K562 (cell line): Measurements from ENCODE around the gene MAPT. TPM values are rescaled to one million over a fixed set of nuclear protein-coding genes. Genes with fewer than 3 reads are reported as not detected.

Experiments used
- ATAC-seq: fragments of 200-7000 bp; cut with Tn5 transposase; 3 replicates; pipeline ENCODE4 v1.9.1; 2020; ENCODE audit warnings: moderate library complexity
- BruUV-seq: library from RNA; stranded (reverse); fragments of 400-500 nt; replicated peaks from 2 replicates; lab custom pipeline; 2021; lab: Mats Ljungman, UMichigan
- CTCF ChIA-PET: fragments of 300-600 bp; formaldehyde crosslinking; extraction: SDS; loops from one replicate; lab custom pipeline; 2021; ENCODE audit warnings: low intra/inter-chr PET ratio; lab: Yijun Ruan, JAX
- POLR2A ChIA-PET: fragments of 300-600, 350-650 bp; sonication (Branson Sonifier 250); formaldehyde crosslinking; extraction: SDS; loops from one replicate; lab custom pipeline; 2021; ENCODE audit warnings: antibody characterized with exemption, inconsistent platforms; lab: Yijun Ruan, JAX
- DNase-seq, 4 experiments: peaks; one replicate each; pipeline versions ENCODE4 v3.0.0 to v3.0.0-alpha.2; 2011 to 2018; ENCODE audit warnings: low spot score in 3 of 4, mixed read lengths in 3 of 4; ENCODE audit errors: extremely low read depth in 1 of 4
- FAIRE-seq: peaks from 2 replicates; lab custom pipeline; 2011; peaks lifted over from hg19 to GRCh38; lab: Jason Lieb, UNC
- H2AFZ ChIP-seq: 2 replicates; pipeline ENCODE4 v1.6.0; 2011; ENCODE audit warnings: low read depth, low read length, control low read depth, inconsistent platforms
- H3K27ac ChIP-seq: fragments of 200-600 bp; 3 replicates; pipeline ENCODE4 v1.8.0; 2011; ENCODE audit warnings: low read depth, mild to moderate bottlenecking, control low read depth, inconsistent platforms, low read length, moderate library complexity, mixed read lengths; ENCODE audit errors: extremely low read depth
- H3K27me3 ChIP-seq, 2 experiments: fragments of 300-600 bp in 1 of 2; 2 replicates in 1 of 2; 3 replicates in 1 of 2; pipeline versions ENCODE4 v1.6.0 to v1.8.0; 2011; ENCODE audit warnings: inconsistent platforms in 2 of 2, low read length in 2 of 2, mild to moderate bottlenecking in 1 of 2, mixed read lengths in 1 of 2, moderate library complexity in 1 of 2; ENCODE audit not compliant: control insufficient read depth in 2 of 2, insufficient read depth in 2 of 2
- H3K36me3 ChIP-seq: fragments of 300-600 bp; 3 replicates; pipeline ENCODE4 v1.8.0; 2011; ENCODE audit warnings: mild to moderate bottlenecking, low read length, inconsistent platforms; ENCODE audit not compliant: control insufficient read depth, insufficient read depth
- H3K4me1 ChIP-seq, 2 experiments: fragments of 200-600 bp in 1 of 2; replicated peaks in 1 of 2; 2 replicates in 1 of 2; 3 replicates in 1 of 2; pipeline versions ENCODE4 v1.5.1 to v1.8.0; 2011; ENCODE audit warnings: inconsistent platforms in 2 of 2, low read length in 2 of 2, mild to moderate bottlenecking in 1 of 2, mixed read lengths in 1 of 2, moderate library complexity in 1 of 2; ENCODE audit not compliant: control insufficient read depth in 2 of 2, insufficient read depth in 2 of 2
- H3K4me2 ChIP-seq: 2 replicates; pipeline ENCODE4 v1.6.1; 2011; ENCODE audit warnings: low read length, control low read depth, inconsistent platforms, mixed read lengths; ENCODE audit not compliant: insufficient read depth
- H3K4me3 ChIP-seq: fragments of 200-600 bp; sonication (generic), shearing (Covaris generic); 2 replicates; pipeline ENCODE4 v1.5.1; 2016; ENCODE audit warnings: control low read depth, inconsistent platforms
- H3K79me2 ChIP-seq: fragments of 200-600 bp; 3 replicates; pipeline ENCODE4 v1.8.0; 2011; ENCODE audit warnings: low read length, inconsistent platforms; ENCODE audit not compliant: control insufficient read depth, insufficient read depth
- H3K9ac ChIP-seq, 2 experiments: 2 replicates each; pipeline versions ENCODE4 v1.6.0 to v1.6.1; 2011; ENCODE audit warnings: low read depth in 2 of 2, low read length in 2 of 2, control low read depth in 1 of 2, inconsistent platforms in 1 of 2, mild to moderate bottlenecking in 1 of 2, mixed read lengths in 1 of 2; ENCODE audit not compliant: insufficient read depth in 1 of 2
- H3K9me1 ChIP-seq: one replicate; pipeline ENCODE4 v1.6.0; 2011; ENCODE audit warnings: inconsistent platforms, mild to moderate bottlenecking, low read length, moderate library complexity; ENCODE audit not compliant: control insufficient read depth, insufficient read depth
- H3K9me3 ChIP-seq: replicated peaks from 2 replicates; pipeline ENCODE4 v1.5.1; 2011; ENCODE audit warnings: low read depth, low read length, inconsistent platforms; ENCODE audit not compliant: control insufficient read depth, insufficient read depth
- H4K20me1 ChIP-seq: replicated peaks from 2 replicates; pipeline ENCODE4 v1.6.1; 2011; ENCODE audit warnings: low read length, inconsistent platforms, mixed read lengths; ENCODE audit not compliant: control insufficient read depth, insufficient read depth
- ELF1 ChIP-seq: fragments of 200-800 bp; sonication (Bioruptor generic); IDR thresholded peaks from 2 replicates; pipeline ENCODE4 v1.6.1; 2016; ENCODE audit warnings: missing genetic modification characterization, missing compliant biosample characterization
- RFX5 ChIP-seq: IDR thresholded peaks from 2 replicates; pipeline ENCODE4 v1.6.1; 2011; ENCODE audit warnings: low read depth, mild to moderate bottlenecking, improper control_type of control experiment, low read length
- RHOXF2B ChIP-seq: fragments of 250-450 bp; sonication (Bioruptor Pico); conservative IDR thresholded peaks from 2 replicates; pipeline ENCODE4 v1.5.1; 2021
- RREB1 ChIP-seq: fragments of 250-450 bp; sonication (Bioruptor Pico); IDR thresholded peaks from 2 replicates; pipeline ENCODE4 v1.4.0; 2020
- ZNF133 ChIP-seq: fragments of 250-450 bp; sonication (Bioruptor Pico); IDR thresholded peaks from 2 replicates; pipeline ENCODE4 v1.4.0; 2020; ENCODE audit warnings: mild to moderate bottlenecking
- WGBS: fragments of 100-300 bp; shearing (Covaris generic); methylation state at CpG from one replicate; pipeline ENCODE4 v1.1.6; 2016; ENCODE audit warnings: low coverage, mixed read lengths; ENCODE audit not compliant: insufficient coverage; ENCODE audit errors: missing lambda C conversion rate; 5-methylcytosine and 5-hydroxymethylcytosine counted together
- in situ Hi-C: fragments of 300-500 bp; cut with MboI; formaldehyde crosslinking; loops from 4 replicates; pipeline ENCODE4 v1.15.0; 2018; ENCODE audit warnings: inconsistent platforms, mixed read lengths
- intact Hi-C: fragments of 100-400 bp; cut with micrococcal nuclease; formaldehyde crosslinking; loops from 2 replicates; pipeline ENCODE4 v1.14.2; 2022
- polyA plus RNA-seq, 8 experiments: library from polyadenylated mRNA; depleted of rRNA in 4 of 8; stranded (reverse) in 5 of 8; unstranded in 3 of 8; fragments of >200 nt; fragmentation: Nextera tagmentation in 2 of 8; fragmentation: Illumina TruSeq in 1 of 8; extraction: Ambion mirVana in 2 of 8; extraction: Trizol in 1 of 8; gene quantifications; 2 replicates each; pipeline versions ENCODE4 v1.2.1 to v1.2.3, GENCODE V29; 2011 to 2014; ENCODE audit warnings: inconsistent platforms in 1 of 8, missing spikeins in 1 of 8
- total RNA-seq, 7 experiments: library from RNA; depleted of rRNA in 6 of 7; stranded (reverse); fragments of >200 nt in 6 of 7; fragmentation: Illumina TruSeq in 2 of 7; extraction: Trizol in 2 of 7; gene quantifications; 2 replicates each; pipeline versions ENCODE4 v1.2.1 to v1.2.3, GENCODE V29; 2011 to 2021; ENCODE audit warnings: low replicate concordance in 1 of 7

Gene MAPT
- total and polyA plus RNA-seq, 9 of the 15 experiments (the other 6 are each of a cell fraction or from before 2014, with no cell fraction given): 0.04 to 1.1 (median 0.36) TPM

GRCh38 chr17:45906237-45906636 lies 11.9 kb downstream of the MAPT start:
- no TSS peak for BruUV-seq
- Histone ChIP-seq H3K27me3 (peaks cover 16 to 41% of the 10 kb centered on the region in 2 experiments), H3K9me1 (no peaks in the 10 kb centered on the region), H3K4me3 (no peak overlapping the region), H3K4me1 (peaks cover 8 to 13% of the 10 kb centered on the region in 2 experiments), H3K27ac (no peak overlapping the region), H3K36me3 (no peaks in the 10 kb centered on the region), H4K20me1 (peaks cover 6% of the 10 kb centered on the region; the same call in 1 of the 2 replicates), H2AFZ (no peak overlapping the region), H3K79me2 (no peaks in the 10 kb centered on the region), H3K9ac (no peak overlapping the region), H3K9me3 (no peaks in the 10 kb centered on the region), H3K4me2 (no peak overlapping the region)
- ChIA-PET CTCF (no interaction called here), POLR2A (interaction anchor here (0.6 kb wide), 1 partner anchor 30 kb away, joined by 3 read pairs; no protein-coding TSS in a partner anchor)
- FAIRE-seq (no peak), ATAC-seq (no peak), DNase-seq (no peak)
- in situ Hi-C loops: no loop called here
- TF ChIP-seq ELF1 (tag) (no peak), RHOXF2B (no peak), ZNF133 (CRISPR knock-in tag) (no peak)
- WGBS: 3% methylated on average over 8 of the region's 8 CpGs
- intact Hi-C loops: no loop called here

GRCh38 chr17:45906927-45907622 lies 12.7 kb downstream of the MAPT start:
- POLR2A ChIA-PET: interaction anchor here (0.7 to 0.8 kb wide), 3 partner anchors 12 to 94 kb away, joined by 3 to 4 read pairs (median 3); no protein-coding TSS in a partner anchor

More at GRCh38 chr17:45906927-45907622, 12.7 kb downstream of the MAPT start:
- Histone ChIP-seq H3K9me1 (no peaks in the 10 kb centered on the region), H2AFZ (no peak overlapping the region), H3K27ac (no peak overlapping the region), H3K79me2 (no peaks in the 10 kb centered on the region), H3K4me1 (peaks cover 8 to 12% of the 10 kb centered on the region in 2 experiments), H3K9ac (no peak overlapping the region), H3K9me3 (0 out of 2 replicates have a peak, but pooled peaks cover 2% of the 10 kb centered on the region), H3K27me3 (peaks cover 15 to 37% of the 10 kb centered on the region in 2 experiments), H3K4me2 (no peak overlapping the region), H3K36me3 (no peaks in the 10 kb centered on the region), H3K4me3 (no peak overlapping the region), H4K20me1 (peaks cover 6% of the 10 kb centered on the region; the same call in 1 of the 2 replicates)
- CTCF ChIA-PET: no interaction called here
- BruUV-seq: no TSS peak
- FAIRE-seq (no peak), ATAC-seq (no peak), DNase-seq (no peak)
- TF ChIP-seq RFX5: no peak
- TF ChIP-seq RREB1 (CRISPR knock-in tag): no peak
- in situ Hi-C loops (no loop called here), intact Hi-C loops (no loop called here)
- 13% methylated on average over 14 of the region's 15 CpGs for WGBS
